Posterior cingulate gyrus (tissue), 11 donors: Measurements from ENCODE around the gene C6orf136.

ENCODE experiments used
- DNase-seq, 10 donors: peaks; one replicate each; pipeline versions ENCODE4 v3.0.0 to v3.0.0-alpha.2; 2020 to 2021; ENCODE audit warnings: mixed read lengths in 3 of 10
- intact Hi-C: fragments of 100-400 bp; cut with DNase I; formaldehyde crosslinking; loops from one replicate; pipeline ENCODE4 v1.15.1; 2023

C6orf136 gene

DNA sequence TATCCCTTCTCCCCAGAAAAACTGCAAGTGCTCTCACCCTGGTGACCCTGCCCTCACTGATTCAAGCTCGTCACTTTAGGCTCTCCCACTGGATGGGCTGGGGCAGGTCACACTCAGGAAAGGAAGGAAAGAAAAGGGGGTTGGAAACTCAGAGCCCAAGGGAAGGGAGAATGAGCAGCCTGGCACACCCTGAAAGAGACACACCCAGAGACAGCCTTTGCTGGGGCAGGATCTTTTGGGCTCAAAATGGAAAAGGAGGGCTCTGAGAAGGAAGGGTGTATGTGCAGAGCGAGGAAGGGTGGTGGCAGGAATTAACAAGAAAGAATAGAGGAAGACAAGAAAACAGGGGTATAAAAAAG lies 37.0 kb downstream of the C6orf136 start:
- no peak for DNase-seq
- intact Hi-C loops = loop anchor here (5.0 kb wide), 1 partner anchor 342 kb away; no protein-coding TSS in a partner anchor

DNA sequence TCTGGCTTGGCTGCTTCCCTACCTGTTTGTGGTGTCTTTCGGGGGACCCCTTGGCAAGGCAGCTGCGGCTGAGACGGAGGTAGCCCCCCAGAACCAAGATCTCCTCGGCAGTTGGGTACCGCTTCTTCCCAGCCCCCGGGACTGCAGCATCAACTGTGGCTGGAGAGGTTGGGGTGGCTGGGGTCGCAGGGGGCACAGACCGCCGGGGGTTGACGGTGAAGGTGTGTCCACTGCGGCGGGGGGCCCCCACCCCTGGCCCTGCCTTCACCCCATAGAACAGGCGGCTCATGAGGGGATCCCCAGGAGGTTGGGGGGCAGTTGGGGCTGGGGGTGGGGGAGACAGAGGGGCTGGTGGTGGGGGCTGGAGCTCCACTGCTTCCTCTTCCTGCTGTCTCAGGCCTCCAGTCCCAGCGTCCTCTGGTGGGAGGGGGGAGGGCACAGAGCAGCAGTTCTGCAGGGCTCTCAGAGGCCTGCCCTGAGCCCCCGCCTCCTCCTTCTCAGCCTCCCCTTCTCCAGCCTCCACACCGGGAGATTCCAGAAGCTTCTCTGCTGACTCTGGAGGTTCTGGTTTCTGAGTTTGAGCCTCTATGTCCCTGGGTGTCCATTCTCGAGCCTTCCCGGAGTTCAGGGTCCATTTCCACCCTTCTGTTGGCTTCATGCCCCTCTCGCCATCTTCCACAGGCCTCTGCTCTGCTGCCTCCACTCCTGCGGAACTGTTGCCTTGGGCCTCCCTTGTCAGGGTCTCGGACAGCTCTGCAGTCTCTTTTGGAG lies 37.6 kb downstream of the C6orf136 start:
- intact Hi-C loops = loop anchor here (5.0 kb wide), 1 partner anchor 342 kb away; no protein-coding TSS in a partner anchor
- peak in 1 of 10 donors; percentile 75 for DNase-seq

DNA sequence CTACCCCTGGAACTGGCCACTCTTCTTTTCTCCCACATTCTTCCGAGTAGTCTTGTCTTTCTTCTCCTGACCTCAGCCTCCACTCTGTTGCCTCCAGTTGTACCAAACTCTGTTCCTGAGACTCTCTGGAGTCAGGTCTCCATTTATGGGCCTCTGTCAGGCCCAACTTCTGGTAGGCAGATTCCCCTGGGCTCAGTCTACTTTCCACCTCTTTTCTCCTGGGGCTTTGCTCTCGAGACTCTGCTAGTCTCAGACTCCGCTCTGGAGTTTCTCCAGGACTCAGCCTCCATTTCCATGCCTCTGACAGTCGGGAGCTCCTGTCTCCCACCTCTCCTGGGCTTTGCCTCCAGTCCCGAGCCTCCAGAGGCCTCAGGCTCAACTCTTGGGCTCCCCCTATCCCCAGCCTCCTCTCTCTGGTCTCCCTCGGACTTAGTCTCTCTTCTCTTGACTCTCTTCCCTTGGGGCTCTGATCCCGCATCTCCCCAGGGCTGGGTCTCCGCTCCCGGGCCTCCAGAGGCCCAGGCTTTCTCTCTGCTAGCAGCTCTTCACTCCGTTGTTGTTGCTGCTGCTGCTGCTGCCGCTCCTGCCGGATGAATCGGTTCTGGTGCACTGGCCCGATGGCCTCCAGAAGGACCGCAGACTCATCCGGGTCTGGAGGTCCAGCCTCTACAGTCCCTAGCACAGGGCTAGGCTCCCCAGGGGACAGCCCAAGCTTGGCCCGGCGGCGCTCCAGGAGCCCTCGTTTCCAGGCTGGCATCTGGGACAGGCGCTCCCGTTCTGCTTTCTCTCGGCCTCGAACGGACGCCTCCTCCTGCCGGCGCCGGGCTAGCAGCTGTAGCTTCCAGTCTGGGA lies 38.5 kb downstream of the C6orf136 start:
- peak in 1 of 10 donors; percentile 81 for DNase-seq
- intact Hi-C loops = no loop called here

DNA sequence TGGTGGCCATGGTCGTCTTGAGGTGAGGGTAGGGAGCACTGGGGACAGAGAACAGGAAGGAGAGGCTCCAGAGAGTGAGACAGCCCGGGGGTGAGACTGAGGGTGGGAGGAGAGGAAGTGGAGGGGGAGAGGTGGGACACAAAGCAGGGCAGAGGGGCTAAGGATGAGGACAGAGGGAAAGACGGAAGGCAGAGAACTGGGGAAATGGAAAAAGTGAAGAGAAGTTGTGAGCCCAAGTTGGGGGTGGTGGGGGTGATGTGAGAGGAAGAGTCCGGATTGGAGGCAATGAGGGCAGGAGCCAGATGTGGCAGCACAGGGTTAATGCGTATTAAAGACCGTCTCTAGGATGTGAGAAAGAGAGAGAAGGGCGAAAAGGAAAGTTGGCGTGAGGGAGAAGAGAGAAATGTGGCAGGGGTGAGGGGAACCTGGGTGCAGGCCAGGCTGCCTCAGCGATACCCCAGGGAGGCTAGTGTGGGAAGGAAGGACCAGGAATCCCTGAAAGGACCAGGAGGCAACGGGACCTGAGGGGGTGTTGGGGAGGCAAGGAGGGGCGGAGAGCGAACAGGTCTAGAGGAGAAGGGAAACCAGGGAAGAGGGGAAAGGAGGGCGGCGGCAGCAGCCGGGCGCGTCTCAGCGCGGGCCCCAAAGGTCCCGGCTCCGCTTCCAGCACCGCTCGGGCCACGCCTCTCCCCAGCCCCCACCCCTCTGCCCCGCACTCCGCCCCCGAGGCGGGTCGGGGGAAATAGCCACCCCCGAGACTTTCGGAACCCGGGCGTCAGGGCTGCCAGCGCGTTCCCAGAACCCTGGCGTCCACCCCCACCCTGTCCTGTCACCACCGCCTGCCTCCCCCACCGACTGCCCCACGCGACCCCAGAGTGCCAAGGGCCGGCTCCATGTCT lies 39.3 kb downstream of the C6orf136 start, which contains the start of gene PPP1R18:
TSS of gene PPP1R18 (minus strand) at position 637 of the 899 bp plus-strand sequence. CDS start at position 10, 627 bp downstream.
- intact Hi-C loops = no loop called here
- DNase-seq = peak in 7 of 10 donors; percentile 32 to 92 (median 43)

DNA sequence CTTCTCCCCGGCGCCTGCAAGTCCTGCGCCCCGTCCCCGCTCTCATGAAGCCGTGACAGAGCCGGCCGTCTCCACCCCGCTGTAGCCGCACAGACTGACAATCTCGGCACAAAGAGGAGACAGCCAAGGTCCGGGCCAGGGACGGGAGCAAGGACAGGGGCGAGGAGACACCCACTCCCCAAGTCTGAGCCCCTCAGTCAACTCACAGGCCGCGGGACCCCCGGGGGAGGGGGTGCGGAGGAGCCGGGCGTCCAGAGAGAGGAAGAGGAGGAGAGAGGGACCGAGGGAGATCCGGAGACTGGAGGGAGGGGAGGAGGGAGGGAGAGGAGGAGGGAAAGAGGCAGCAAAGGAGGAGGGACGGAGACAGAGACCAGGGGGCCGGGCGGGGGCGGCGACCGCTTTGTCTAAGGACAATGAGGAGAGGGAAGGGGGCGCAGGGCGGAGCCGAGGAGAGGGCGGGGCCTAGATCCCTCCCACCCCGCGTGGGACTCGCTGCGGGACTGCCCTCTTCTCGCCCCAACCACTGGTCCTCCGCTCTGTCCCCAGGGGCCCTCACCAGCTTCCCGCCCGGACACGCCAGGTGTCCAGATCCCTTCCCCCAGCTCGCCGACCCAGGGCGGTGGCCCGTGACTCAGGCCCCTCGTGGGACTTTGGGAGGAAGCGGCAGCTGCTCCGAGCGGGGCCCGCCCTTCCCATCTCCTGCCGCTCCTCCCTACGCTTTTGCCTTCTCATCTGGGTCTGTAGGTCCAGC lies 40.1 kb downstream of the C6orf136 start:
- peak; percentile 47 to 96 (median 70) for DNase-seq
- intact Hi-C loops = no loop called here

DNA sequence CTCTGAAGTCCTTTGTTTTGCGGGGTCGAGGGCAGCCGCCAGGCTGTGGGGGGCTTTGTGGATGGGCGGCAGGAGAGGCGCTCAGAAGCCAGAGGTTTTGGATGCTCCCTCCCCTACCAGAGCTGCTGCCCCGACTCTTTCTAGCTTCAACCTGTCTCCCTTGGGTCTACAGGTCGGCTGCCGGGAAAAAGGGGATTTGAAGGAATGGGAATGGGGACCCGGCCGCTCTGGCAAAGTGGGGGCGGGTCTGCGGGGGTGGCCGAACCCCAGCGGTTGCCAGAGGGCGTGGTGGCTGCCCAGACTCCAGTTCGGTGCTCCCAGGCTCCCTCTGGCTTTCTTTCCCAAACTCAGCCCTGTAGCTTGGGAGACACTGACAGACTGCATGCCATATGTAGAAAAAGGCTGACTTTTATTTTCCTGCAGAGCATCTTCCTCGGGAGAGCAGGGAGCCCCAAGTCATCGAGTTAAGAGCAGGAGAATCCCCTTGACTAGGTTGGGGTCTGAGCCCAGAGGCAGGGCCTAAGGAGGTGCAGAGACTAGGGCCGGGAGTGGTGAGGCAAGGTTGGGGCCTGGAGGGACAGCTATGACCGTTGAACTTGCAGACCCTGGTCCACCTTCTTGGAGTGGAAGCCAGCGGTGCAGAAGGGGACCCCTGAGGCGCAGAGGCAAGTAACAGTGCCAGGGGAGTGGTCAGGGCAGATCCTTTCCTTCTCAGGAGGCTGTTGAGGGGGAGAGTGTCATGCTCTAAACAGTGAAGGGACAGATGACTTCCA lies 40.9 kb downstream of the C6orf136 start:
- intact Hi-C loops = no loop called here
- DNase-seq = peak in 4 of 10 donors; percentile 28 to 89 (median 63)

DNA sequence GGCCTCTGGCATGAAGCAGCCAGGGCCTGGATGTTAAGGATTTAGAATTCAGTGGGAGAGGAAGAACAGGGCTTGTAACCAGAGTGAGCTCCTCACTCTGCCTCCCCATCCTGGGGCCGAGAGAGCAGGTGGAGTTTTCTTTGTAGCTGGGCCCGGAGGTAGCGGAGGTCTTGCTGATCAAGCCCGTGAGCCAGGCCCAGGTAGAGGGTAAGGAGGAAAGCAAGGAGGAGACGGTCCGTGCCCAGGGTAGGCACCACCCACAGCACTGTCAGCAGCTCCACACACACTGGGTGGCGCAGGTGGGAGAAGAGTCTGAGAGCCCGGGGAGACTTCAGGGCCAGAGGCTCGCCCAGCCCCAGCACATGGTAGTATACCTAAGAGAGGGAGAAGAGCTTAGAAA lies 41.6 kb downstream of the C6orf136 start:
- intact Hi-C loops = no loop called here
- DNase-seq = peak in 2 of 10 donors; percentile 53 to 62

DNA sequence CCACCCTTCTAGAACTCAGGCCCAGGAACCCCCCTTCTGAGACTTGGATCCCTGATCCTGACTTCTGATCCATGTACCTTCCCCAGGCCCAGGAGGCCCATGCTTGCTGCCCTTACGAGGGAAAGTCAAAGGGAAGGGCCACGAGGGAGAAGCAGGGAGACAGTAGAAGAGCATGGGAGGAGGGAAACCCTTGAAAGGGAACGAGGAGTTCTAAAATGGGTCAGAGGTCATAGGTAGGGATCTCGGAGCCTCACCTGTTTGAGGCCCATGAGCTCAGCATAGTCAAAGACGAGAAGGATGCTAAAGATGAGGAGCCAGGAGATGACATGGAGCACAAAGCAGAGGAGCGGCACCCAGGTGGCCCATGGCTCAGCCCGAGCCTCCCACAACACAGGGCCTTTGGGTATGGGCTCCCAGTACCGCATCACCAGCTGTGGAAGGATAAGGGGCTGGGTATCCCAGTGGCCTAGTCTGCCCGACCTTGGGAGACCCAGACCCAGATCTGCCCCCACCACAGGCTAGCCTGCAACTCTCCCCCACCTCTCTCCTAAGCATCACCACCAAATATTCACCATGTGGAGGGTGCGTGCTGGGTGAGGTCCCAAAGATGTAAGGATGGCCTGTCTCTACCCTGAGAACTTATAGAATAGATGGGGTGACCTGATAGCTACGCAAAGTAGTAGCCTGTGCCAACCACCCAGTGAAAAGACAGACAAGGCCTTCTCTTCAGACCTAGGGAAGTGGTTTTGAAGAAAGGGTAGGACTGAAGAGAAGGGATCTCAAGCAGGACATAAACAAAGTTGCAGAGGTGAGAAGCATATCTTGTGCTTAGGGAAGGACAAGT lies 42.3 kb downstream of the C6orf136 start:
- peak in 1 of 10 donors; percentile 43 for DNase-seq
- intact Hi-C loops = no loop called here

DNA sequence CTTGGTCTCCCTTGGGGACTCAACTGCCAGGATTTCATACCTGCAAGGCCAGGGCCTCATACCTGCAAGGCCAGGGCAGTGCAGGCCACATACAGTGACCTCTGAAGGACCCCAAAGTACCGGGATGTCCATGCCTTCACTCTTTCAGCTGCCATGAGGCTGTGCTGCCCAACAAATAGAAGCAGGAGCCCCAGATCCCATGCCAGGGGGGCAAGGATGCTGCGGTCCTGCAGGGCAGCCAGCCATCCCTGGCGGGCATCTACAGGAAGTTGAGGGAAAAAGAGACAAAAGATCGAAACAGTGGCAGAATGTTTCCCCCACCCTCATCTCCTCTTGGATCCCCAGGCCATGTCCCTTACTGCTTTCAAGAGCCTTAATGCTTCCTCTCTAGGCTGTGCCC lies 43.1 kb downstream of the C6orf136 start:
- peak in 1 of 10 donors; percentile 48 for DNase-seq
- intact Hi-C loops = no loop called here

DNA sequence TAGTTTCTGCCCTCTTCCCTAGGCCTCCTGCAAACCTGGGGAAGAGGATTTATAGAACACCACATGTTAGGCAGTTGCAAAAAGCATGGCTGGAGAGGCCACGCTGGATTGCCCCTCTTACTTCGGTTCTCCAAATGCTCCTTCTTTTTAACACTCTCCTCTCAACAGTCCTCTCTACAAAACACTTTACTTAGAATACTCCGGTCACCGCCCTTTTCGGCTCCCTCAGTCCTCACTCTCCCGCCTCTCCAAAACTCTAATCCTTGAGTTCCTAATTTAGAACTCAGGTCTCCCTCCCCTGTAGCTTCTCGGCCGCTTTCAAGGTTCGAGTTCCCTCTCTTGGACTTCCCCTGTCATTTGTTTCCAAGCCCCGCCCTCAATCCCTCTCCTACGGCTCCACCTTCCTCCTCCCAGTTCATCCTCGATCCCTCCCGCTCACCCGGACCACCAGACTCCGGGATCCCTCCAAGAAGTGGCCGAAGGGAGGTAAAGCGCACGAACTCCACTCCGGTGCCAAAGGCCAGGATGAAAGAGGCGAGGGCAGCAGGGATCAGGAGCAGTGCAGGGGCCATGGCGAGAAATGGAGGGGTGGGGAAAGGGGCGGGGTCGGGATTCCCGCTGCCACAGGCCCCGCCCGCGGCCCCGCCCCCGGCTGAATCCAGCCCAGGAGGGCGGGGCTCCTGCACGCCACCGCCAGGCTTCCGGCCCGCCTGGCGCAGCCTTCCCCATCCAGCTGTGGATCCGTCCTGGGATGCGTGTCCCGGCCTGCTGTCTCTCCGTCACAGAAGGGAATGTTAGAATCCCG lies 43.7 kb downstream of the C6orf136 start, which contains the start of gene NRM:
TSS of gene NRM (minus strand) at position 582 of the 805 bp plus-strand sequence. CDS start at position 572, 10 bp downstream.
- intact Hi-C loops = no loop called here
- DNase-seq = peak; percentile 61 to 97 (median 75)

DNA sequence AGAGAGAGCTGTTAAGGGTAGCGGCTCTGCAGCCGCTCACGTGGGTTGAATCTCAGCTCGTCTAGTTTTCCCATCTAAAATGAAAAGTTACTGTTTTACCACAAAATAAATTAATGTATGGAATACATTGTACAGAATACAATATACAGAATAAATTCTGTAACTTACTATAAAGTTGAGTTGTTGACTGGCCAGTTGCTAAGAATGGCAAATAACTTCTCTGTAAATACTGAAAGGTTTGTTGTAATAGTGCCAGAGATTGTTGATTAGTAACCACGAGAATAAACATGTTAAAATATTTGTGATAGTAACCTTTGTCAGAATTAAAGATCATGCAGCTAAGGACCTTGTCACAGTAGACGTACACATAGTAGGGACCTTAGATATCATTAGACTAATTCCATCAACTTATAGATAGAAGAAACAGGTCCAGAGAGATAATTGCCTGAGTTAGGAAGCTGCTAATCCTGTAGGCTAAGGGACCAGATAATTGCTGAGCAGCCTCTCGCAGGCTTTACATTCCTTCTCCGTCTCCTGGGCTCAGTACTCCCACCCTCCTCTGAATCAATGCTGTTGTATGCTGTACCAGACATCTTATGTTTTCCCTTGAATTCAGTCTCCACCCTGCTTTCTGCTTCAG lies 44.4 kb downstream of the C6orf136 start:
- intact Hi-C loops = no loop called here
- DNase-seq = no peak

DNA sequence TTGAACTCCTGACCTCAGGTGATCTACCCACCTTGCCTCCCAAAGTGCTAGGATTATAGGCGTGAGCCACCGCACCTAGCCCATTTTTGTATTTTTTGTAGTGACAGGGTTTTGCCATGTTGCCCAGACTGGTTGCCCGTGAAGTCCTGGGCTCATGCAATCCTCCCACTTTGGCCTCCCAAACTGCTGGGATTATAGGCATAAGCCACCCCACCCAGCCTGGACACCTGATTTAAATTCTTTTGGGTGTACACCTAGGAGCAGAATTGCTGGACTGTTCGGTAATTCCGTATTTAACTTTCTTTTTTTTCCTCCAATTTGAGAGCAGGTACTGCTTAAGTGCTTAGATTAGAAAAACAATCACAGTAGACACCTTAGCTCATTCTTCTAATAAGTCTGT lies 49.5 kb downstream of the C6orf136 start:
- DNase-seq = no peak
- intact Hi-C loops = no loop called here

DNA sequence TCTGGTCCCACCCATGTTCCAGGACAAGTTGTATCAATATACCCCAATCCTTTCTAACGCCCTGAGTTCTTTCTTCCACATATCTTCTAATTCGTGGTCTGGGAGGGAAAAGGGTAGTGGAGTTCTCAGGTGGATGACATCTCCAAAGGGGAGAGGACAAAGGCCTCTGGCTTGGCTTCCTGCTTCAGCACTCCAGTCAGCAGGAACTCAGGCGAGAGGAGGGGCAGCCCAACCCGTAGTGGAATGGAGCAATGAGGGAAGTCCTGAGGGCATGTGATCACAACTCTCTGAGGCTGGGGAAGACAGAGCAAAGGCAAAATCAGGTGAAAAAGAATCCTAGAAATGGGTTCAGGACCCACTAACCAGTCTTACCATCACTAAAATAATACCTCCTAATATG lies 53.4 kb downstream of the C6orf136 start:
- no peak for DNase-seq
- intact Hi-C loops = no loop called here
